GM19043 (cell line): ENCODE results near the gene FRY.

Experiments used
- ATAC-seq: cut with Tn5 transposase; IDR thresholded peaks from one replicate; pipeline ENCODE4 v1.9.1; 2021; ENCODE audit warnings: low read depth; ENCODE audit not compliant: unreplicated experiment

The FRY gene

GRCh38 chr13:32162395-32163005, 130.9 kb downstream of the FRY start:
- ATAC-seq, result no peak

GRCh38 chr13:32164622-32165268, 133.2 kb downstream of the FRY start:
- no peak for ATAC-seq

- no peak for ATAC-seq
Observed at GRCh38 chr13:32165796-32166195, 134.2 kb downstream of the FRY start.

GRCh38 chr13:32168131-32168530, 136.6 kb downstream of the FRY start:
- ATAC-seq, result no peak

- no peak for ATAC-seq
Observed at GRCh38 chr13:32170841-32171240, 139.3 kb downstream of the FRY start.

GRCh38 chr13:32173881-32174280, 142.3 kb downstream of the FRY start:
- no peak for ATAC-seq

- ATAC-seq, result no peak
Observed at GRCh38 chr13:32174366-32174765, 142.8 kb downstream of the FRY start.

- ATAC-seq, result no peak
Observed at GRCh38 chr13:32175307-32175706, 143.7 kb downstream of the FRY start.

- no peak for ATAC-seq
Observed at GRCh38 chr13:32175943-32176342, 144.4 kb downstream of the FRY start.

- ATAC-seq, result no peak
Observed at GRCh38 chr13:32176696-32177095, 145.1 kb downstream of the FRY start.

- ATAC-seq, result no peak
Observed at GRCh38 chr13:32178763-32179162, 147.2 kb downstream of the FRY start.

- ATAC-seq, result no peak
Observed at GRCh38 chr13:32179708-32180107, 148.1 kb downstream of the FRY start.

GRCh38 chr13:32187651-32188050, 156.1 kb downstream of the FRY start:
- no peak for ATAC-seq

- ATAC-seq, result no peak
Observed at GRCh38 chr13:32191452-32191998, 160.0 kb downstream of the FRY start.

- no peak for ATAC-seq
Observed at GRCh38 chr13:32195713-32196112, 164.1 kb downstream of the FRY start.

GRCh38 chr13:32199168-32199567, 167.6 kb downstream of the FRY start:
- no peak for ATAC-seq

GRCh38 chr13:32200741-32201140, 169.2 kb downstream of the FRY start:
- ATAC-seq, result no peak

GRCh38 chr13:32201809-32202208, 170.2 kb downstream of the FRY start:
- ATAC-seq, result no peak

- no peak for ATAC-seq
Observed at GRCh38 chr13:32202268-32202667, 170.7 kb downstream of the FRY start.

GRCh38 chr13:32203221-32203620, 171.6 kb downstream of the FRY start:
- no peak for ATAC-seq

- ATAC-seq, result no peak
Observed at GRCh38 chr13:32203736-32204135, 172.2 kb downstream of the FRY start.

GRCh38 chr13:32205431-32206096, 174.0 kb downstream of the FRY start:
- ATAC-seq, result no peak
